Common myeloid progenitor, CD34-positive (primary cell): ENCODE measurements around the gene GPNMB.
"Not testable (repeated sequence)": the region's sequence is repeated elsewhere in the genome, so short reads cannot be mapped to it uniquely, and the experiment has no call there.

ENCODE experiments used
- CTCF ChIA-PET: fragments of 350-600 bp; sonication (Branson Sonifier 250); formaldehyde crosslinking; loops from one replicate; lab custom pipeline; 2021; ENCODE audit warnings: antibody characterized with exemption; lab: Charles Lee
- POLR2A ChIA-PET: fragments of 350-600 bp; sonication (Branson Sonifier 250); formaldehyde crosslinking; loops from one replicate; lab custom pipeline; 2021; ENCODE audit warnings: antibody characterized with exemption; lab: Charles Lee
- DNase-seq, 3 donors: peaks; one replicate each; pipeline versions ENCODE4 v3.0.0 to v3.0.0-alpha.2; 2013
- H3K27ac ChIP-seq, 2 experiments: 1 replicate in 1 of 2; 2 replicates in 1 of 2; pipeline ENCODE4 v1.7.0; 2013; ENCODE audit warnings: inconsistent platforms in 2 of 2, low read length in 2 of 2, mild to moderate bottlenecking in 2 of 2, low read depth in 1 of 2, moderate library complexity in 1 of 2; ENCODE audit not compliant: severe bottlenecking in 2 of 2, insufficient read depth in 1 of 2, poor library complexity in 1 of 2
- H3K27me3 ChIP-seq, 5 experiments: replicated peaks in 2 of 5; 1 replicate in 3 of 5; 2 replicates in 2 of 5; pipeline versions ENCODE4 v1.6.1 to v1.7.0; 2013; ENCODE audit warnings: low read length in 4 of 5, mild to moderate bottlenecking in 2 of 5, moderate library complexity in 2 of 5, inconsistent platforms in 1 of 5; ENCODE audit not compliant: insufficient read depth in 5 of 5, control insufficient read depth in 4 of 5
- H3K36me3 ChIP-seq, 4 experiments: 1 replicate in 2 of 4; 2 replicates in 2 of 4; pipeline versions ENCODE4 v1.6.1 to v1.7.0; 2013; ENCODE audit warnings: low read length in 3 of 4, control low read depth in 1 of 4, mild to moderate bottlenecking in 1 of 4; ENCODE audit not compliant: control insufficient read depth in 4 of 4, insufficient read depth in 4 of 4
- H3K4me1 ChIP-seq, 4 experiments: 1 replicate in 3 of 4; 2 replicates in 1 of 4; pipeline versions ENCODE4 v1.6.1 to v1.7.1; 2013; ENCODE audit warnings: low read length in 3 of 4, mild to moderate bottlenecking in 3 of 4, control low read depth in 1 of 4, inconsistent platforms in 1 of 4, moderate library complexity in 1 of 4; ENCODE audit not compliant: control insufficient read depth in 4 of 4, insufficient read depth in 4 of 4; ENCODE audit errors: control extremely low read depth in 1 of 4
- H3K4me3 ChIP-seq, 7 experiments: 1 replicate in 4 of 7; 2 replicates in 3 of 7; pipeline versions ENCODE4 v1.5.1 to v1.7.0; 2013; ENCODE audit warnings: mild to moderate bottlenecking in 7 of 7, low read length in 6 of 7, moderate library complexity in 6 of 7, inconsistent platforms in 2 of 7, low read depth in 2 of 7, control low read depth in 1 of 7; ENCODE audit not compliant: insufficient read depth in 4 of 7, control insufficient read depth in 1 of 7; ENCODE audit errors: extremely low read depth in 1 of 7
- H3K9me3 ChIP-seq, 5 experiments: 1 replicate in 4 of 5; 2 replicates in 1 of 5; pipeline versions ENCODE4 v1.6.1 to v1.7.1; 2013; ENCODE audit warnings: low read length in 4 of 5, mild to moderate bottlenecking in 2 of 5, inconsistent platforms in 1 of 5, low read depth in 1 of 5, moderate library complexity in 1 of 5; ENCODE audit not compliant: control insufficient read depth in 4 of 5, insufficient read depth in 2 of 5; ENCODE audit errors: control extremely low read depth in 1 of 5
- WGBS: methylation state at CpG from one replicate; pipeline ENCODE4 v1.1.5; 2013; ENCODE audit not compliant: insufficient coverage; 5-methylcytosine and 5-hydroxymethylcytosine counted together

The GPNMB gene

DNA sequence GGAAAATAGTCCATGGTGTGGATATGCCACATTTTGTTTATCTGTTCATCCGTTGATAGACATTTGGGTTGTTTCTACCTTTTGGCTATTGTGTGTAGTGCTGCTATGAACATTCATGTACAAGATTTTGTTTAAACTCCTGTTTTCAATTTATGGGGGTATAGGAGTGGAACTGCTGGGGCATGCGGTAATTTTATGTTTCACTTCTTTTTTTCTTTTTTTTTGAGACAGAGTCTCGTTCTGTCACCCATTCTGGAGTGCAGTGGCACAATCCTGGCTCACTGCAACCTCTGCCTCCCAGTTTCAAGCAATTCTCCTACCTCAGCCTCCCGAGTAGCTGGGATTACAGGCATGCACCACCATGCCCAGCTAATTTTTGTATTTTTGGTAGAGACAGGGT, 22.2 kb upstream of the GPNMB start:
- H3K36me3 ChIP-seq, H3K27me3 ChIP-seq, CTCF ChIA-PET, H3K4me1 ChIP-seq, POLR2A ChIA-PET, H3K4me3 ChIP-seq, DNase-seq, H3K27ac ChIP-seq, H3K9me3 ChIP-seq: not testable (repeated sequence)
- 100% methylated on average over 1 of the region's 4 CpGs for WGBS

DNA sequence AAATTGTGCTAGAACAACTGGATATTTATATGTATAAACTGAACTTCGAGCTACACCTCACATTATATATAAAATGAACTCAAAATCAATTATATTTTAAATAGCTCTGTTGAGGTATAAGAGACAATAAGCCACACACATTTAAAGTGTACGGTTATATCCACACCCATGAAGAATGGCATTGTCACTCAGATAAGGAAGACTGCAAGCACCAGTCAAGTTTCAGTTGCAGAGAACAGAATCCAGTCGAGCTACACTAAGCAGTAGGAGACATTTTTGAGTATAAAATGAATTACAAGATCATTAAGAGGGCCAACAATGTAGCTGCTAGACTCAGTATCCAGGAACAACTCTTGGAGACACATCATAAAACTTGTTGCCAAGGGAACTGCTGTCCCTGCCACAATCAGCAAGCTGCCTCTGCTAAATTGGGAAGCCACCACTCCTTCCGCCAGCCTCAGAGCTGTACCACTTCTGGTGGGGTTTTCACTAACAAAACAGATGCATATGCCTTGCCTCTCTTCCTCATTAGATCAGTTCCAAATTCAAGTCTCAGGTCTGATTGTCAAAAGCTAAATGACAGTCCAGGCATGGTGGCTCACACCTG, 19.6 kb upstream of the GPNMB start:
- ChIA-PET CTCF (interaction anchor here (0.9 to 1.4 kb wide), 3 partner anchors 14 to 50 kb away, joined by 3 to 4 read pairs (median 3); no protein-coding TSS in a partner anchor), POLR2A (no interaction called here)
- 67% methylated on average over 1 of the region's 4 CpGs for WGBS
- Histone ChIP-seq H3K9me3 (peaks cover 0 to 5% (median 0%) of the 10 kb centered on the region in 5 experiments), H3K36me3 (no peaks in the 10 kb centered on the region), H3K27ac (no peak overlapping the region), H3K27me3 (no peaks in the 10 kb centered on the region), H3K4me1 (no peaks in the 10 kb centered on the region), H3K4me3 (no peak overlapping the region)
- peak in 2 of 3 donors; percentile 45 to 57 for DNase-seq

DNA sequence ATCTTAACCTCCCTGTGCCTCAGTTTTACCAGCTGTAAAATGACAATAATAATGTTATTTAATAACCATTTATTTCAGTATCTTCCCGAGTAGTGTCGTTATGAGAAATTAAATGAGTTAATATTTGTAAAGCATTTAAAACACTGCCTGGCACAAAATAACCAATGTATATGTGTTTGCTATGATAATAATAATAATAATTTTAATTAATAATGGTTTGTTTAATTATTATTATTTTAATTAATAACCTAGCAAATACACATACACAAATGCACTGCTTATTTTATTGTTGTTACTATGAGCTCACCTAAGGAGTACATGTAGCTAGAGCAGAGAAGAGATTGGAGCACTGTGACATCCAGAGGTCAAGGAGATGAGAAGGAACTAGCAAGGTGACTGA, 18.2 kb upstream of the GPNMB start:
- ChIA-PET CTCF (no interaction called here), POLR2A (no interaction called here)
- H3K36me3 ChIP-seq, result no peaks in the 10 kb centered on the region

DNA sequence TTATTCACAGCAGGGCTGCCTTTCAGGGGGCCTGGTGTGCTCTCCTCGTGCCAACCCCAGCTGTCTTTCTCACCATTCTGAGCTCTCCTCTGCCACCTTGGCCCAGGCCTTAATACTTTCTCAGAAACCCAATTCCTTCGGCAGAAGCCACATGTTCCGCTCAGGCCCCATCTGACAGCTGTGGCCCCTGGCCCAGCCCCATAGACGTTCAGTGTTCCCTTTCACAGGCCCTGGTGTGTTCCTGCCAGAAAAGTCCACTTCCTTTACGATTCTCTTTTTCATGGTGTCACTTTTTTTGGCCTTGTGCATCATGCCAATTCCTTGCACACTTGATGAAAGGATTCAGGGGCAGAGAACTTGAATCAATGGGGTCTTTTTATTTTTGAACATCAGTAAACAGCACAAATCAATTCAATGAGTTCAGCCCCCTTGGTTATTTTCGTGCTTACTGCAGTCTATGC, 15.9 kb upstream of the GPNMB start:
- CTCF ChIA-PET, result interaction anchor here (0.6 kb wide), 1 partner anchor 144 kb away, joined by 3 read pairs; no protein-coding TSS in a partner anchor
- Histone ChIP-seq H3K36me3 (no peaks in the 10 kb centered on the region), H3K4me3 (no peak overlapping the region), H3K27ac (no peak overlapping the region), H3K9me3 (peaks cover 0 to 5% (median 0%) of the 10 kb centered on the region in 5 experiments), H3K27me3 (no peaks in the 10 kb centered on the region), H3K4me1 (peaks cover 0 to 3% (median 0%) of the 10 kb centered on the region in 4 experiments)
- 80% methylated on average over 5 of the region's 6 CpGs for WGBS
- DNase-seq, result no peak
- POLR2A ChIA-PET, result no interaction called here

More for the DNA sequence above, 18.2 kb upstream of the GPNMB start:
- no peak for DNase-seq
- H3K27me3 ChIP-seq, result no peaks in the 10 kb centered on the region
- no peak overlapping the region for H3K4me3 ChIP-seq
- H3K27ac ChIP-seq, result no peak overlapping the region
- H3K9me3 ChIP-seq, result peaks cover 0 to 5% (median 0%) of the 10 kb centered on the region in 5 experiments
- WGBS, result no CpG with 5 or more reads among the region's 2 CpGs
- peaks cover 0 to 3% (median 0%) of the 10 kb centered on the region in 4 experiments for H3K4me1 ChIP-seq

DNA sequence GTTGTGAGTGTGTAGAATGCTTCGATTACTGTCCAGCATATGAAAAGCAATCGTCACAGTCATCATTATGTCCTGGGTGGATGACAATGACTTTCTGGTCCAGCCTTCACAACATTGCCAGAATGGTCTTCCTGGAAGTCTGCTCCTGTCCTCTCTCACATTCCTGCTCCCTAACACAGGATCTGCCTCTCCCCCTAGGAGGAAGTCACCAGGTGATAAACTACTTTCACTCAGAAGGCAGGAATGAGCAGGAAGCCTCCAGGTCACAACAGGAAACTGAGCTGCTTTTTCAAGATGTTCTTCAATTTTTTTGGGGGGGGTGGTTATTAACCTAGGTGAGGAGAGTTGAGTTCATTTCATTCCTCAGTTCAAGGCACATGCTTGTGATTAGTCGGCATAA, 13.6 kb upstream of the GPNMB start:
- H3K4me3 ChIP-seq, result no peak overlapping the region
- no peaks in the 10 kb centered on the region for H3K36me3 ChIP-seq
- CTCF ChIA-PET, result no interaction called here
- no peak overlapping the region for H3K27ac ChIP-seq
- POLR2A ChIA-PET, result no interaction called here
- peaks cover 0 to 5% (median 0%) of the 10 kb centered on the region in 5 experiments for H3K9me3 ChIP-seq
- no peaks in the 10 kb centered on the region for H3K27me3 ChIP-seq
- DNase-seq, result no peak
- H3K4me1 ChIP-seq, result peaks cover 0 to 3% (median 0%) of the 10 kb centered on the region in 4 experiments
- WGBS, result 100% methylated on average over 2 of the region's 3 CpGs

DNA sequence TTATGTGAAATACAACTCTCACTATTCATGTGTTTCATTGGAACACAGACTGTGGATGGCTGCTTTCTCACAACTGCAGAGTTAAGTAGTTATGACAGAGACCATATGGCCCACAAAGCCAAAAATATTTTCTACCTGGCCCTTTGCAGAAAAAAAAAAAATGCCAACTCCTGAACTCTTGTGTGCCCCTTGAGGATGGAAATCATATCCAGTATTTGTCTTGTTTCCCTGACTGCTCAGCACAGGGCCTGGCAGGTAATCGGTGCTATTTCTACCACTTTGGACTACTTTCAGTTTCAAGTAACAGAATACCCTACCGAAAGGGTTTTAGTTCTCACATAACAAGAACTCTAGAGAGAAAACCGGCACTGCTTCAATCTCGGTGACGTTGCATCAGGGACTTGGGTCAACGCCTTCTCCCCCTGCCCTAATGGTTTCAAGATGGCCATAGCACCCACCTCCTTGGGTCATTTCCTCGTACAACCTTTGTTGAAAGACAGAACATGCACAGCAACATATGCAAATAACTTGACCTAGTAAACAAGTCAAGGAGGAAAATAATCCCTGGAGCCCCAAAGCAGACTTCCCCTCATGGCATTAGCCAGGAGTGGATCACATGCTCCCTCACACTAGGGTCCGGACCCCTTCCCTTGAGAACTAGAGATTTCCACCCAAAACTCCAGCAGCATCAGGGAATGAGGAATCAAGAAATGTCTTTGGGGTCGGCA, 11.8 kb upstream of the GPNMB start:
- Histone ChIP-seq H3K27ac (no peak overlapping the region), H3K4me1 (peaks cover 0 to 3% (median 0%) of the 10 kb centered on the region in 4 experiments), H3K9me3 (no peaks in the 10 kb centered on the region), H3K4me3 (no peak overlapping the region), H3K36me3 (no peaks in the 10 kb centered on the region), H3K27me3 (no peaks in the 10 kb centered on the region)
- ChIA-PET CTCF (interaction anchor here (1.2 kb wide), 1 partner anchor 24 kb away, joined by 3 read pairs; no protein-coding TSS in a partner anchor), POLR2A (no interaction called here)
- no peak for DNase-seq
- 99% methylated on average over 6 of the region's 9 CpGs for WGBS

GRCh38 chr7:23235813-23236221, 10.8 kb upstream of the GPNMB start:
- Histone ChIP-seq H3K4me1 (peaks cover 0 to 3% (median 0%) of the 10 kb centered on the region in 4 experiments), H3K9me3 (no peaks in the 10 kb centered on the region), H3K36me3 (no peaks in the 10 kb centered on the region), H3K4me3 (no peak overlapping the region), H3K27ac (no peak overlapping the region), H3K27me3 (no peaks in the 10 kb centered on the region)
- ChIA-PET POLR2A (interaction anchor here (0.6 kb wide), 1 partner anchor 149 kb away, joined by 3 read pairs; no protein-coding TSS in a partner anchor), CTCF (interaction anchor here (1.2 kb wide), 1 partner anchor 23 kb away, joined by 3 read pairs; no protein-coding TSS in a partner anchor)
- no peak for DNase-seq
- 92% methylated on average over 6 of the region's 6 CpGs for WGBS
